Peyer's patch (tissue), 4 donors: ENCODE results near the gene TACC2.

Experiments used
- CTCF ChIP-seq, 6 experiments: fragments of 450-650 bp in 4 of 6; fragments of 200-600 bp in 2 of 6; sonication (generic) in 1 of 6; IDR thresholded peaks; one replicate each; pipeline ENCODE4 v1.5.1; 2017 to 2019; ENCODE audit warnings: antibody characterized with exemption in 6 of 6, mild to moderate bottlenecking in 3 of 6, moderate library complexity in 1 of 6
- POLR2A ChIP-seq, 2 donors: fragments of 450-650 bp; IDR thresholded peaks; one replicate each; pipeline ENCODE4 v1.5.1; 2017; ENCODE audit warnings: antibody characterized with exemption in 2 of 2, mild to moderate bottlenecking in 2 of 2, moderate library complexity in 2 of 2

GRCh38 chr10:122296363-122297120, 307.6 kb downstream of the TACC2 start:
- TF ChIP-seq CTCF (IDR thresholded peaks at IDR 0.05), result no peak
- TF ChIP-seq POLR2A (IDR thresholded peaks at IDR 0.05), result no peak
